ENCODE data around the gene FAM174B.

DNA sequence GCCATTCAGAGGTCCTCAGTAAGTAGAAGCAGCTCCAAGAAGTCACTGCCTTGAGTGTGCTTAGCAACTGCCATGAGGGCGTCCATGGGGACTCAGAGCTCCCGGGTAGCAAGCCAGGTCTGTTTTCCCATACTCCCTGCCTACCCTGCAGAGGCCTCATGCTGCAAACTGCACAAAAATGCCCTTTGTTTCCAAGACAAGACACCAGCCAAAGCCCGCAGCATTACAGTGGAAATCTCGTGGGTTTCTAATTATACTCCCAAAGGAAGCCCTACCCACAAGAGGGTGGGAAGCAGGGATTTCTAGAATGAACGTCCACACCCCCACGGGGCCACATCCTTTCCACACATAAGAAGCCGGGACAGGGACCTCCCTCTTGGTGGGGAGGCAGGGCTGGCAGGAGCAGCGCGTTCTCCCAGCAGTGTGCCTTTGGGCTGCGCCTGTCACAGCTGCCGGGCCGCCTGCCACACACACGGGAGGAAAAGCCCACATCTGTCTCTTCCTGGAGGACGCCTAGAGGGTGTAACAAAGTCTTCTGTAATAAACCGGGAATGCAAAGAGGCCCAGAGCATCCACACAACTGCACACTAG lies 31.1 kb downstream of the FAM174B start:
- TF ChIP-seq, protein P1, sequence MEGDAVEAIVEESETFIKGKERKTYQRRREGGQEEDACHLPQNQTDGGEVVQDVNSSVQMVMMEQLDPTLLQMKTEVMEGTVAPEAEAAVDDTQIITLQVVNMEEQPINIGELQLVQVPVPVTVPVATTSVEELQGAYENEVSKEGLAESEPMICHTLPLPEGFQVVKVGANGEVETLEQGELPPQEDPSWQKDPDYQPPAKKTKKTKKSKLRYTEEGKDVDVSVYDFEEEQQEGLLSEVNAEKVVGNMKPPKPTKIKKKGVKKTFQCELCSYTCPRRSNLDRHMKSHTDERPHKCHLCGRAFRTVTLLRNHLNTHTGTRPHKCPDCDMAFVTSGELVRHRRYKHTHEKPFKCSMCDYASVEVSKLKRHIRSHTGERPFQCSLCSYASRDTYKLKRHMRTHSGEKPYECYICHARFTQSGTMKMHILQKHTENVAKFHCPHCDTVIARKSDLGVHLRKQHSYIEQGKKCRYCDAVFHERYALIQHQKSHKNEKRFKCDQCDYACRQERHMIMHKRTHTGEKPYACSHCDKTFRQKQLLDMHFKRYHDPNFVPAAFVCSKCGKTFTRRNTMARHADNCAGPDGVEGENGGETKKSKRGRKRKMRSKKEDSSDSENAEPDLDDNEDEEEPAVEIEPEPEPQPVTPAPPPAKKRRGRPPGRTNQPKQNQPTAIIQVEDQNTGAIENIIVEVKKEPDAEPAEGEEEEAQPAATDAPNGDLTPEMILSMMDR (IDR thresholded peaks at IDR 0.05) = no peak
- TF ChIP-seq POLR2A (IDR thresholded peaks at IDR 0.05) = no peak
- TF ChIP-seq EP300 (IDR thresholded peaks at IDR 0.05) = no peak
